Endothelial cell of umbilical vein (primary cell): ENCODE data around the gene GLUL. TPM values are rescaled to one million over a fixed set of nuclear protein-coding genes. Genes with fewer than 3 reads are reported as not detected.

Experiments
- Bru-seq: library from RNA; stranded (reverse); fragments of 400-500 nt; gene quantifications from one replicate; lab custom pipeline; 2021; lab: Mats Ljungman, UMichigan
- BruChase-seq, 2 experiments: library from RNA; stranded (reverse); fragments of 400-500 nt; gene quantifications; one replicate each; lab custom pipeline; 2021; lab: Mats Ljungman, UMichigan
- BruUV-seq: library from RNA; stranded (reverse); fragments of 400-500 nt; replicated peaks from 2 replicates; lab custom pipeline; 2021; lab: Mats Ljungman, UMichigan
- CTCF ChIA-PET: fragments of 300-600, 350-600 bp; sonication (Branson Sonifier 250); formaldehyde crosslinking; loops from one replicate; lab custom pipeline; 2021; ENCODE audit warnings: antibody characterized with exemption, inconsistent platforms; lab: Charles Lee
- POLR2A ChIA-PET: fragments of 300-600, 350-600 bp; sonication (Branson Sonifier 250); formaldehyde crosslinking; loops from one replicate; lab custom pipeline; 2021; ENCODE audit warnings: antibody characterized with exemption, inconsistent platforms; lab: Charles Lee
- DNase-seq: peaks from one replicate; pipeline ENCODE4 v3.0.0-alpha.2; 2011; ENCODE audit warnings: low read depth, low spot score
- FAIRE-seq: peaks from 2 replicates; lab custom pipeline; 2011; peaks lifted over from hg19 to GRCh38; lab: Jason Lieb, UNC
- H2AFZ ChIP-seq: 2 replicates; pipeline ENCODE4 v1.6.0; 2012; ENCODE audit warnings: low read depth, low read length, control low read depth, inconsistent platforms
- H3K27ac ChIP-seq: 2 replicates; pipeline ENCODE4 v1.5.1; 2011; ENCODE audit warnings: low read depth, mild to moderate bottlenecking, control low read depth, low read length, moderate library complexity; ENCODE audit not compliant: insufficient read depth
- H3K27me3 ChIP-seq, 2 experiments: 2 replicates each; pipeline versions ENCODE4 v1.6.0 to v1.6.1; 2011; ENCODE audit warnings: low read length in 2 of 2, mixed read lengths in 1 of 2; ENCODE audit not compliant: control insufficient read depth in 2 of 2, insufficient read depth in 2 of 2
- H3K36me3 ChIP-seq, 2 experiments: 2 replicates in 1 of 2; 3 replicates in 1 of 2; pipeline ENCODE4 v1.5.1; 2011; ENCODE audit warnings: low read length in 2 of 2, mild to moderate bottlenecking in 1 of 2, moderate library complexity in 1 of 2; ENCODE audit not compliant: control insufficient read depth in 2 of 2, insufficient read depth in 2 of 2; ENCODE audit errors: extremely low read depth in 1 of 2
- H3K4me1 ChIP-seq: 3 replicates; pipeline ENCODE4 v1.5.1; 2011; ENCODE audit warnings: mild to moderate bottlenecking, low read length; ENCODE audit not compliant: control insufficient read depth, insufficient read depth; ENCODE audit errors: extremely low read depth
- H3K4me2 ChIP-seq: 2 replicates; pipeline ENCODE4 v1.6.1; 2011; ENCODE audit warnings: low read length, control low read depth, mixed read lengths; ENCODE audit not compliant: insufficient read depth
- H3K4me3 ChIP-seq, 3 experiments: fragments of 200-600 bp in 1 of 3; sonication (generic), shearing (Covaris generic) in 1 of 3; replicated peaks in 1 of 3; 2 replicates each; pipeline ENCODE4 v1.5.1; 2011 to 2016; ENCODE audit warnings: control low read depth in 3 of 3, low read length in 3 of 3, mild to moderate bottlenecking in 2 of 3, inconsistent platforms in 1 of 3, low read depth in 1 of 3, moderate library complexity in 1 of 3; ENCODE audit not compliant: insufficient read depth in 1 of 3
- H3K79me2 ChIP-seq: 2 replicates; pipeline ENCODE4 v1.6.0; 2012; ENCODE audit warnings: low read length, inconsistent platforms; ENCODE audit not compliant: control insufficient read depth, insufficient read depth
- H3K9ac ChIP-seq: replicated peaks from 2 replicates; pipeline ENCODE3; 2011; ENCODE audit warnings: low read length, control low read depth; ENCODE audit not compliant: insufficient read depth; ENCODE audit errors: extremely low read depth
- H3K9me1 ChIP-seq: replicated peaks from 3 replicates; pipeline ENCODE4 v1.6.0; 2011; ENCODE audit warnings: mild to moderate bottlenecking, low read length; ENCODE audit not compliant: control insufficient read depth, insufficient read depth; ENCODE audit errors: extremely low read depth
- H3K9me3 ChIP-seq: replicated peaks from 2 replicates; pipeline ENCODE4 v1.5.1; 2012; ENCODE audit warnings: low read length, inconsistent platforms; ENCODE audit not compliant: control insufficient read depth, insufficient read depth
- H4K20me1 ChIP-seq: replicated peaks from 2 replicates; pipeline ENCODE3; 2011; ENCODE audit warnings: mild to moderate bottlenecking, low read length; ENCODE audit not compliant: control insufficient read depth, insufficient read depth; ENCODE audit errors: extremely low read depth
- EZH2 ChIP-seq: IDR thresholded peaks from 2 replicates; pipeline ENCODE4 v1.6.1; 2012; ENCODE audit warnings: borderline replicate concordance, low read depth, mild to moderate bottlenecking, moderate library complexity, low read length, inconsistent platforms; ENCODE audit not compliant: severe bottlenecking
- FOS ChIP-seq: IDR thresholded peaks from 2 replicates; pipeline ENCODE4 v1.6.1; 2011; ENCODE audit warnings: mild to moderate bottlenecking, low read length, moderate library complexity, borderline replicate concordance; ENCODE audit not compliant: insufficient read depth
- GATA2 ChIP-seq: IDR thresholded peaks from 2 replicates; pipeline ENCODE4 v1.7.0; 2011; ENCODE audit warnings: low read depth, mild to moderate bottlenecking, moderate library complexity, mixed read lengths, low read length; ENCODE audit not compliant: insufficient read length, insufficient read depth
- JUN ChIP-seq: IDR thresholded peaks from 2 replicates; pipeline ENCODE4 v1.6.1; 2011; ENCODE audit warnings: borderline replicate concordance, low read depth; ENCODE audit not compliant: insufficient read length, insufficient read depth
- MAX ChIP-seq: IDR thresholded peaks from 2 replicates; pipeline ENCODE4 v1.6.1; 2011; ENCODE audit not compliant: insufficient read depth, insufficient read length
- MYC ChIP-seq: IDR thresholded peaks from one replicate; pipeline ENCODE4 v1.6.1; 2011; ENCODE audit warnings: mild to moderate bottlenecking, low read depth, low read length
- POLR2A ChIP-seq: IDR thresholded peaks from 2 replicates; pipeline ENCODE4 v1.6.1; 2012; ENCODE audit warnings: low read depth, mild to moderate bottlenecking, control low read depth, low read length
- POLR2AphosphoS5 ChIP-seq: IDR thresholded peaks from 2 replicates; pipeline ENCODE4 v1.6.1; 2012; ENCODE audit warnings: low read depth, mild to moderate bottlenecking, control low read depth, low read length, moderate library complexity; ENCODE audit not compliant: insufficient read depth
- dilution Hi-C: fragments of 300-500 bp; cut with MboI; formaldehyde crosslinking; loops from one replicate; pipeline ENCODE4 v1.15.0; 2019; ENCODE audit warnings: low sequenced_read_pairs; ENCODE audit not compliant: extremely low pct_ligation_motif_present
- intact Hi-C: fragments of 100-400 bp; cut with micrococcal nuclease; formaldehyde crosslinking; loops from one replicate; pipeline ENCODE4 v1.10.0; 2022
- long read RNA-seq: library from polyadenylated mRNA; stranded (forward); transcript quantifications from one replicate; pipeline ENCODE4 v2.0.0, GENCODE V29; 2021
- polyA minus RNA-seq, 3 experiments: library from RNA; depleted of rRNA, polyadenylated mRNA; stranded (reverse); fragments of >200 nt; gene quantifications; 1 replicate in 1 of 3; 2 replicates in 2 of 3; pipeline ENCODE4 v1.2.3, GENCODE V29; 2011
- polyA plus RNA-seq, 4 experiments: library from polyadenylated mRNA; depleted of rRNA in 3 of 4; stranded (reverse) in 3 of 4; unstranded in 1 of 4; fragments of >200 nt; gene quantifications; 2 replicates each; pipeline versions ENCODE4 v1.2.1 to v1.2.3, GENCODE V29; 2011 to 2012; ENCODE audit warnings: missing spikeins in 1 of 4
- total RNA-seq: library from RNA; stranded (reverse); gene quantifications from 2 replicates; pipeline ENCODE4 v1.2.3, GENCODE V29; 2021
- TF ChIP-seq, protein P1 (sequence below), 2 donors: IDR thresholded peaks; 1 replicate in 1 of 2; 2 replicates in 1 of 2; pipeline ENCODE4 v1.5.1; 2011; ENCODE audit warnings: low read length in 2 of 2, mild to moderate bottlenecking in 2 of 2, moderate library complexity in 2 of 2, control low read depth in 1 of 2, inconsistent platforms in 1 of 2, low read depth in 1 of 2; ENCODE audit not compliant: insufficient read depth in 1 of 2; ENCODE audit errors: extremely low read depth in 1 of 2

Gene GLUL
- total RNA-seq, result 181 and 187 TPM in 2 replicates
- 156 and 172 TPM in 2 replicates for polyA plus RNA-seq
- polyA plus RNA-seq (2011; cell fraction: cytosol; rRNA removed), result 176 and 214 TPM in 2 replicates
- 227 and 276 TPM in 2 replicates for polyA plus RNA-seq (2011; cell fraction: nucleus; rRNA removed)
- polyA plus RNA-seq (2012), result 160 and 171 TPM in 2 replicates
- 214 and 303 TPM in 2 replicates for polyA minus RNA-seq
- 10.3 TPM for polyA minus RNA-seq (2011; cell fraction: cytosol; rRNA and poly(A)+ RNA removed)
- 64.7 and 74.1 TPM in 2 replicates for polyA minus RNA-seq (2011; cell fraction: nucleus; rRNA and poly(A)+ RNA removed)
- percentile 91 among the genes with signal in this experiment for Bru-seq, nascent RNA
- percentile 97 among the genes with signal in this experiment for BruChase-seq, experiment 1, labeled RNA remaining after a 6-hour chase
- BruChase-seq, experiment 2, labeled RNA remaining after a 2-hour chase, result percentile 98 among the genes with signal in this experiment
- long read RNA-seq, full-length matches to known transcripts, result 262 of 307 reads
- long read RNA-seq, partial matches to known transcripts, result 9 of 307 reads
- long read RNA-seq, other reads (novel, unspliced or antisense), result 36 of 307 reads

DNA sequence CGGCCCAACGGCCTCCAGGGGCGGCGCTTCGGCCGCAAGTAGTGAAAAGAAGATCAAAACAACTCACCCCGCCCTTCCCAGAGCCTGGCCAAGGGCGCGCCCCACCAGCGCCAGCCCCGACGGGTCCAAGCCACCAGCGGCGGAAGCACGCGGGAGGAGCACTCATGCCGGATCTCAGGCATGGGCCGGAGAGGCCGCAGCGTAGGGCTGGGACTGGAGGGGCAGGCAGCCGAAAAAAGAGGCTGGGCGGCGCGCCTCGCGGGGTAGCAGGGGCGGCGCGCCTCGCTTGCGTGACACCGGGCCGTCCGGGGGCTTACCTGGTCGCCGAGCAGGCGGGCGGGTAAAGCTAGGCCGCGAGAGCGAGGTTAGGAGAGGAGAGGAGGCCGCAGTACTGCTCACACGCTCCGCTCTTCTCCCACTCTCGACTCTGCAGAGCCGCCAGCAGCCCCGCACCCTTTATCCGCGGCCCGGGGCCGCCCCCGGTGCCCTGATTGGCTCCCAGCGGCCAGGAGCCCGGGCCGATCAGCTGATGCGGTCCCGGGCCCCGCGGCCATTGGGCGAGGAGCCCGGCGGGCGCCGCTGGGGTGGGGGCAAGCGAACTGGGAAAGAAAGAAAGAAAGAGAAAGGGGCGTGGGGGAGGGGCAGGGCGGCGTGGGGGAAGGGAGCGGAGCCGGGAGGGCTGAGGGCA lies at the start of gene GLUL:
TSS of gene GLUL (minus strand) at position 429 of the 688 bp plus-strand sequence. CDS start 3,053 bp downstream, outside the sequence.
- H3K36me3 ChIP-seq, result peaks cover 14 to 16% of the 10 kb centered on the region in 2 experiments
- intact Hi-C loops (loop anchor here (1.0 to 5.0 kb wide), 6 partner anchors 211 to 1369 kb away; partner anchors contain the start of genes NPL, RGS16 and STX6), dilution Hi-C loops (no loop called here)
- CTCF ChIA-PET, result interaction anchor here (0.6 to 10.7 kb wide), 6 partner anchors 15 to 1262 kb away, joined by 3 to 670 read pairs (median 5); no protein-coding TSS in a partner anchor
- peaks cover 4% of the 10 kb centered on the region for H3K4me1 ChIP-seq
- H3K9me3 ChIP-seq, result no peaks in the 10 kb centered on the region
- POLR2A ChIA-PET, result interaction anchor here (0.6 to 1.3 kb wide), 8 partner anchors 12 to 1939 kb away, joined by 3 to 16 read pairs (median 4); no protein-coding TSS in a partner anchor
- peaks cover 5% of the 10 kb centered on the region for H4K20me1 ChIP-seq
- no peaks in the 10 kb centered on the region for H3K9me1 ChIP-seq
- peak within 1 kb of the TSS; percentile 70 to 90 (median 76) for H3K4me3 ChIP-seq
- TF ChIP-seq MAX, result no peak
- TF ChIP-seq, protein P1, sequence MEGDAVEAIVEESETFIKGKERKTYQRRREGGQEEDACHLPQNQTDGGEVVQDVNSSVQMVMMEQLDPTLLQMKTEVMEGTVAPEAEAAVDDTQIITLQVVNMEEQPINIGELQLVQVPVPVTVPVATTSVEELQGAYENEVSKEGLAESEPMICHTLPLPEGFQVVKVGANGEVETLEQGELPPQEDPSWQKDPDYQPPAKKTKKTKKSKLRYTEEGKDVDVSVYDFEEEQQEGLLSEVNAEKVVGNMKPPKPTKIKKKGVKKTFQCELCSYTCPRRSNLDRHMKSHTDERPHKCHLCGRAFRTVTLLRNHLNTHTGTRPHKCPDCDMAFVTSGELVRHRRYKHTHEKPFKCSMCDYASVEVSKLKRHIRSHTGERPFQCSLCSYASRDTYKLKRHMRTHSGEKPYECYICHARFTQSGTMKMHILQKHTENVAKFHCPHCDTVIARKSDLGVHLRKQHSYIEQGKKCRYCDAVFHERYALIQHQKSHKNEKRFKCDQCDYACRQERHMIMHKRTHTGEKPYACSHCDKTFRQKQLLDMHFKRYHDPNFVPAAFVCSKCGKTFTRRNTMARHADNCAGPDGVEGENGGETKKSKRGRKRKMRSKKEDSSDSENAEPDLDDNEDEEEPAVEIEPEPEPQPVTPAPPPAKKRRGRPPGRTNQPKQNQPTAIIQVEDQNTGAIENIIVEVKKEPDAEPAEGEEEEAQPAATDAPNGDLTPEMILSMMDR (IDR thresholded peaks at IDR 0.05; ENCODE audit: extremely low read depth in 1 of 2, insufficient read depth in 1 of 2, low read depth in 1 of 2, low read length in 2 of 2), result peak in 1 of 2 donors; percentile 33
- peak; percentile 98 for TF ChIP-seq POLR2AphosphoS5
- no peak for TF ChIP-seq GATA2
- no peak for TF ChIP-seq FOS
- no peak for TF ChIP-seq EZH2
- TF ChIP-seq MYC, result no peak
- TF ChIP-seq JUN, result no peak
- peak; percentile 99 for TF ChIP-seq POLR2A
- peak; percentile 83 for FAIRE-seq
- TSS peak; percentile 48 for BruUV-seq
- peak within 1 kb of the TSS; percentile 54 for H3K4me2 ChIP-seq
- no peaks in the 10 kb centered on the region for H3K27me3 ChIP-seq
- peak within 1 kb of the TSS; percentile 81 for H3K27ac ChIP-seq
- H3K9ac ChIP-seq, result peak within 1 kb of the TSS; percentile 92
- peak; percentile 94 for DNase-seq
- peaks cover 42% of the 10 kb centered on the region for H3K79me2 ChIP-seq
- peak within 1 kb of the TSS; percentile 85 for H2AFZ ChIP-seq
